H9 (cell line): Measurements from ENCODE around the gene CAPNS1. TPM values are rescaled to one million over a fixed set of nuclear protein-coding genes. Genes with fewer than 3 reads are reported as not detected.

Source experiments
- DNase-seq: peaks from one replicate; pipeline ENCODE4 v3.0.0-alpha.2; 2017
- H2AFZ ChIP-seq: one replicate; pipeline ENCODE4 v1.6.1; 2013; ENCODE audit warnings: mild to moderate bottlenecking, low read length, control low read depth, moderate library complexity
- H2AK5ac ChIP-seq: 2 replicates; pipeline ENCODE4 v1.6.1; 2013; ENCODE audit warnings: low read length, control low read depth, mixed read lengths; ENCODE audit not compliant: insufficient read length
- H2BK120ac ChIP-seq: one replicate; pipeline ENCODE4 v1.6.1; 2013; ENCODE audit warnings: low read depth, mild to moderate bottlenecking, low read length, control low read depth, inconsistent platforms; ENCODE audit not compliant: poor library complexity, severe bottlenecking
- H2BK12ac ChIP-seq: 2 replicates; pipeline ENCODE4 v1.6.1; 2013; ENCODE audit warnings: low read length, control low read depth, mixed read lengths, low read depth; ENCODE audit not compliant: insufficient read length
- H2BK15ac ChIP-seq: 2 replicates; pipeline ENCODE4 v1.6.1; 2013; ENCODE audit warnings: low read depth, low read length, control low read depth
- H2BK20ac ChIP-seq: one replicate; pipeline ENCODE4 v1.6.1; 2013; ENCODE audit warnings: low read depth, mild to moderate bottlenecking, low read length, control low read depth, inconsistent platforms; ENCODE audit not compliant: poor library complexity, severe bottlenecking
- H2BK5ac ChIP-seq: 2 replicates; pipeline ENCODE4 v1.6.1; 2013; ENCODE audit warnings: low read length, control low read depth, mixed read lengths; ENCODE audit not compliant: insufficient read length
- H3K14ac ChIP-seq: 2 replicates; pipeline ENCODE4 v1.6.1; 2013; ENCODE audit warnings: low read length, control low read depth; ENCODE audit not compliant: insufficient read depth
- H3K18ac ChIP-seq: 2 replicates; pipeline ENCODE4 v1.6.1; 2013; ENCODE audit warnings: low read depth, mild to moderate bottlenecking, mixed read lengths, low read length, control low read depth; ENCODE audit not compliant: insufficient read length
- H3K23ac ChIP-seq: 2 replicates; pipeline ENCODE4 v1.6.1; 2013; ENCODE audit warnings: low read length, control low read depth, mixed read lengths, low read depth; ENCODE audit not compliant: insufficient read length
- H3K23me2 ChIP-seq: 2 replicates; pipeline ENCODE4 v1.6.1; 2013; ENCODE audit warnings: low read depth, mild to moderate bottlenecking, mixed read lengths, low read length, control low read depth; ENCODE audit not compliant: insufficient read length, poor library complexity, severe bottlenecking
- H3K27ac ChIP-seq: 2 replicates; pipeline ENCODE4 v1.5.1; 2013; ENCODE audit warnings: low read length, control low read depth, mixed read lengths, low read depth; ENCODE audit not compliant: insufficient read length
- H3K27me3 ChIP-seq: 2 replicates; pipeline ENCODE4 v1.6.1; 2013; ENCODE audit warnings: low read length, control low read depth, inconsistent platforms; ENCODE audit not compliant: insufficient read depth
- H3K4ac ChIP-seq: 2 replicates; pipeline ENCODE4 v1.6.1; 2013; ENCODE audit warnings: low read depth, mild to moderate bottlenecking, control low read depth, inconsistent platforms, low read length, moderate library complexity
- H3K4me1 ChIP-seq: 2 replicates; pipeline ENCODE4 v1.6.1; 2013; ENCODE audit warnings: low read length, control low read depth, inconsistent platforms; ENCODE audit not compliant: insufficient read depth
- H3K4me2 ChIP-seq: 2 replicates; pipeline ENCODE4 v1.6.1; 2013; ENCODE audit warnings: low read length, control low read depth, mixed read lengths; ENCODE audit not compliant: insufficient read length, insufficient read depth
- H3K56ac ChIP-seq: 2 replicates; pipeline ENCODE4 v1.6.1; 2013; ENCODE audit warnings: low read depth, mild to moderate bottlenecking, mixed read lengths, low read length, control low read depth; ENCODE audit not compliant: insufficient read length
- H3K79me1 ChIP-seq: 2 replicates; pipeline ENCODE4 v1.6.1; 2013; ENCODE audit warnings: low read depth, mild to moderate bottlenecking, moderate library complexity, low read length, control low read depth, inconsistent platforms; ENCODE audit not compliant: insufficient read depth, poor library complexity, severe bottlenecking
- H3K79me2 ChIP-seq: 2 replicates; pipeline ENCODE4 v1.6.1; 2013; ENCODE audit warnings: low read length, control low read depth, inconsistent platforms; ENCODE audit not compliant: insufficient read depth
- H3K9ac ChIP-seq: 2 replicates; pipeline ENCODE4 v1.6.1; 2013; ENCODE audit warnings: low read length, control low read depth, mixed read lengths; ENCODE audit not compliant: insufficient read length; ENCODE audit errors: extremely low read depth
- H3K9me3 ChIP-seq: one replicate; pipeline ENCODE4 v1.6.1; 2013; ENCODE audit warnings: low read depth, low read length, inconsistent platforms; ENCODE audit not compliant: control insufficient read depth
- H3T11ph ChIP-seq: one replicate; pipeline ENCODE4 v1.6.1; 2013; ENCODE audit warnings: mild to moderate bottlenecking, low read length, control low read depth, inconsistent platforms
- H4K20me1 ChIP-seq: one replicate; pipeline ENCODE4 v1.6.1; 2013; ENCODE audit not compliant: control insufficient read depth, insufficient read length, insufficient read depth
- H4K5ac ChIP-seq: 2 replicates; pipeline ENCODE4 v1.6.1; 2013; ENCODE audit warnings: low read depth, mild to moderate bottlenecking, mixed read lengths, low read length, control low read depth; ENCODE audit not compliant: insufficient read length
- H4K8ac ChIP-seq: replicated peaks from 2 replicates; pipeline ENCODE4 v1.6.1; 2013; ENCODE audit warnings: low read length, control low read depth, mixed read lengths, low read depth; ENCODE audit not compliant: insufficient read length
- H4K91ac ChIP-seq: 2 replicates; pipeline ENCODE4 v1.6.1; 2013; ENCODE audit warnings: low read depth, mild to moderate bottlenecking, moderate library complexity, mixed read lengths, low read length, control low read depth; ENCODE audit not compliant: insufficient read length
- H3K27ac Mint-ChIP-seq, 3 experiments: 2 replicates in 2 of 3; 3 replicates in 1 of 3; pipeline ENCODE4 v1.8.0; 2020 to 2021; ENCODE audit warnings: mixed read lengths in 3 of 3, mild to moderate bottlenecking in 1 of 3, moderate library complexity in 1 of 3
- H3K27me3 Mint-ChIP-seq: 2 replicates; pipeline ENCODE4 v1.8.0; 2021; ENCODE audit warnings: low read depth, mild to moderate bottlenecking, moderate library complexity, mixed read lengths
- H3K36me3 Mint-ChIP-seq, 3 experiments: 2 replicates in 2 of 3; 3 replicates in 1 of 3; pipeline ENCODE4 v1.8.0; 2020 to 2021; ENCODE audit warnings: low read depth in 3 of 3, mixed read lengths in 3 of 3; ENCODE audit not compliant: insufficient read depth in 1 of 3
- H3K4me1 Mint-ChIP-seq, 2 experiments: 2 replicates each; pipeline ENCODE4 v1.8.0; 2020; ENCODE audit warnings: mixed read lengths in 2 of 2
- H3K4me3 Mint-ChIP-seq, 2 experiments: 2 replicates in 1 of 2; 3 replicates in 1 of 2; pipeline ENCODE4 v1.8.0; 2020 to 2021; ENCODE audit warnings: mild to moderate bottlenecking in 2 of 2, mixed read lengths in 2 of 2, moderate library complexity in 1 of 2
- H3K9me3 Mint-ChIP-seq, 2 experiments: 2 replicates in 1 of 2; 3 replicates in 1 of 2; pipeline ENCODE4 v1.8.0; 2020; ENCODE audit warnings: mild to moderate bottlenecking in 2 of 2, mixed read lengths in 2 of 2, moderate library complexity in 1 of 2
- WGBS: extraction: QIAGEN DNeasy Blood & Tissue Kit; methylation state at CpG from one replicate; pipeline ENCODE4 v1.1.7; 2013; ENCODE audit warnings: missing lambda C conversion rate, low lambda C conversion rate, mixed read lengths; ENCODE audit not compliant: insufficient read length; ENCODE audit errors: extremely low coverage; 5-methylcytosine and 5-hydroxymethylcytosine counted together
- total RNA-seq: library from RNA; stranded (reverse); gene quantifications from 2 replicates; pipeline ENCODE4 v1.2.1, GENCODE V29; 2021
- TF ChIP-seq, protein P1 (sequence below): fragments of 200-600 bp; sonication (generic); conservative IDR thresholded peaks from 3 replicates; pipeline ENCODE4 v1.8.0; 2021; ENCODE audit warnings: antibody characterized with exemption, mild to moderate bottlenecking

The CAPNS1 gene
- total RNA-seq, 1 experiment from 2014 or later: 399 TPM

DNA sequence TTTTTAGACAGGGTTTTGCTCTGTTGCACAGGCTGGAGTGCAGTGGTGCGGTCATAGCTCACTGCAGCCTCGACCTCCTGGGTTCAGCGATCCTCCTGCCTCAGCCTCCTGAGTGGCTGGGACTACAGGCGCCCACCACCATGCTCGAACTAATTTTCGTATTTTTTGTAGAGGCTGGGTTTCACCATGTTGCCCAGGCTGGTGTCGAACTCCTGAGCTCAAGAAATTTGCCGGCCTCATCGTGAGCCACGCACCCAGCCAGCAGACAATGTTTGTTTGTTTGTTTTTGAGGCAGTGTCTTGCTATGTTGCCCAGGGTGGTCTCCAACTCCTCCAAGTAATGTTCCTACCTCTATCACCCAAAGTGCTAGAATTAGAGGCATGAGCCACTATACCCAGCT is 13.3 kb downstream of the CAPNS1 start:
- H3K27me3 Mint-ChIP-seq: no peaks in the 10 kb centered on the region
- H4K91ac ChIP-seq: no peak overlapping the region
- H2BK12ac ChIP-seq: no peak overlapping the region
- H3K79me1 ChIP-seq: no peaks in the 10 kb centered on the region
- no peak overlapping the region for H3K27ac ChIP-seq
- H3K9me3 Mint-ChIP-seq: no peaks in the 10 kb centered on the region; a peak in 1 of 5 replicates
- no peak overlapping the region for H3K18ac ChIP-seq
- H3K4ac ChIP-seq: no peak overlapping the region
- H3K79me2 ChIP-seq: no peaks in the 10 kb centered on the region
- H3T11ph ChIP-seq: no peak overlapping the region
- no peak overlapping the region for H3K14ac ChIP-seq
- H2BK20ac ChIP-seq: no peak overlapping the region
- H4K5ac ChIP-seq: no peak overlapping the region
- no peak overlapping the region for H2BK15ac ChIP-seq
- no peak overlapping the region for H2AK5ac ChIP-seq
- H3K36me3 Mint-ChIP-seq: peaks cover 28 to 53% (median 45%) of the 10 kb centered on the region in 3 experiments; a peak in 6 of 7 replicates
- no peaks in the 10 kb centered on the region for H3K9me3 ChIP-seq
- no peak overlapping the region for H3K4me3 Mint-ChIP-seq
- TF ChIP-seq, protein P1, sequence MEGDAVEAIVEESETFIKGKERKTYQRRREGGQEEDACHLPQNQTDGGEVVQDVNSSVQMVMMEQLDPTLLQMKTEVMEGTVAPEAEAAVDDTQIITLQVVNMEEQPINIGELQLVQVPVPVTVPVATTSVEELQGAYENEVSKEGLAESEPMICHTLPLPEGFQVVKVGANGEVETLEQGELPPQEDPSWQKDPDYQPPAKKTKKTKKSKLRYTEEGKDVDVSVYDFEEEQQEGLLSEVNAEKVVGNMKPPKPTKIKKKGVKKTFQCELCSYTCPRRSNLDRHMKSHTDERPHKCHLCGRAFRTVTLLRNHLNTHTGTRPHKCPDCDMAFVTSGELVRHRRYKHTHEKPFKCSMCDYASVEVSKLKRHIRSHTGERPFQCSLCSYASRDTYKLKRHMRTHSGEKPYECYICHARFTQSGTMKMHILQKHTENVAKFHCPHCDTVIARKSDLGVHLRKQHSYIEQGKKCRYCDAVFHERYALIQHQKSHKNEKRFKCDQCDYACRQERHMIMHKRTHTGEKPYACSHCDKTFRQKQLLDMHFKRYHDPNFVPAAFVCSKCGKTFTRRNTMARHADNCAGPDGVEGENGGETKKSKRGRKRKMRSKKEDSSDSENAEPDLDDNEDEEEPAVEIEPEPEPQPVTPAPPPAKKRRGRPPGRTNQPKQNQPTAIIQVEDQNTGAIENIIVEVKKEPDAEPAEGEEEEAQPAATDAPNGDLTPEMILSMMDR: no peak
- H3K4me2 ChIP-seq: no peak overlapping the region
- H3K9ac ChIP-seq: no peak overlapping the region
- no peak overlapping the region for H4K8ac ChIP-seq
- H3K4me1 Mint-ChIP-seq: peaks cover 30% of the 10 kb centered on the region in 2 experiments
- H4K20me1 ChIP-seq: no peaks in the 10 kb centered on the region
- no peak overlapping the region for H3K23ac ChIP-seq
- H3K27ac Mint-ChIP-seq: no peak overlapping the region; a peak in 1 of 7 replicates
- H3K4me1 ChIP-seq: no peaks in the 10 kb centered on the region
- no peaks in the 10 kb centered on the region for H3K27me3 ChIP-seq
- H2BK120ac ChIP-seq: no peak overlapping the region
- H3K23me2 ChIP-seq: no peaks in the 10 kb centered on the region
- H3K56ac ChIP-seq: no peak overlapping the region
- no peak overlapping the region for H2BK5ac ChIP-seq
- no peak for DNase-seq
- no peak overlapping the region for H2AFZ ChIP-seq
- WGBS: no CpG with 5 or more reads among the region's 10 CpGs
